ENCODE measurements around the gene KPNA6.
A peak's percentile ranks its signal among the peaks of the same experiment; 100 is the strongest.

The KPNA6 gene

DNA sequence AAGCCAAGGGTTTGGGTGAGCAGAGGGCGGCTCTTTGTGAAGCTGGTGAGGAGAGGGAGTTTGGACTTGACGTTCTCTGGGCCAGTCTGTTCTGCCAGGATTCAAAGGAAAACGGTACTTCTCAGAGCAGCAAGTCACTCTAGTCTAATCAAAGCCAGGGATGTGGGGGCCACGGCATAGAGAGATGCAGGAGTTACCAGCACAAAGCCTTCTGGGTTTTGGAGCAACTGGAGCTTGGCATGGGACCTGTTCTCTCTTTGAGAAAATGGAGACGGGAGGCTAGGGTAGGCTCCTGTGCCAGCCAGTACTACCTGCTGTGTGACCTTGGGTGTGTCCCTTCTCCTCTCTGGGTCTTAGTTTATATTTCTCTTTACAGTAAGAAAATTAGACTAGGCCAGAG lies 73.7 kb downstream of the KPNA6 start:
- H3K4me3 ChIP-seq (ENCODE audit: low read depth, low read length), result peak overlapping the region; percentile 12
- TF ChIP-seq, protein P1, sequence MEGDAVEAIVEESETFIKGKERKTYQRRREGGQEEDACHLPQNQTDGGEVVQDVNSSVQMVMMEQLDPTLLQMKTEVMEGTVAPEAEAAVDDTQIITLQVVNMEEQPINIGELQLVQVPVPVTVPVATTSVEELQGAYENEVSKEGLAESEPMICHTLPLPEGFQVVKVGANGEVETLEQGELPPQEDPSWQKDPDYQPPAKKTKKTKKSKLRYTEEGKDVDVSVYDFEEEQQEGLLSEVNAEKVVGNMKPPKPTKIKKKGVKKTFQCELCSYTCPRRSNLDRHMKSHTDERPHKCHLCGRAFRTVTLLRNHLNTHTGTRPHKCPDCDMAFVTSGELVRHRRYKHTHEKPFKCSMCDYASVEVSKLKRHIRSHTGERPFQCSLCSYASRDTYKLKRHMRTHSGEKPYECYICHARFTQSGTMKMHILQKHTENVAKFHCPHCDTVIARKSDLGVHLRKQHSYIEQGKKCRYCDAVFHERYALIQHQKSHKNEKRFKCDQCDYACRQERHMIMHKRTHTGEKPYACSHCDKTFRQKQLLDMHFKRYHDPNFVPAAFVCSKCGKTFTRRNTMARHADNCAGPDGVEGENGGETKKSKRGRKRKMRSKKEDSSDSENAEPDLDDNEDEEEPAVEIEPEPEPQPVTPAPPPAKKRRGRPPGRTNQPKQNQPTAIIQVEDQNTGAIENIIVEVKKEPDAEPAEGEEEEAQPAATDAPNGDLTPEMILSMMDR (IDR thresholded peaks at IDR 0.05; ENCODE audit: borderline replicate concordance, insufficient read depth, low read depth, low read length), result no peak

GRCh38 chr1:32182060-32182459 lies 74.2 kb downstream of the KPNA6 start:
- TF ChIP-seq, protein P1 (IDR thresholded peaks at IDR 0.05; ENCODE audit: borderline replicate concordance, insufficient read depth, low read depth, low read length), result no peak
- no peak overlapping the region for H3K4me3 ChIP-seq (ENCODE audit: low read depth, low read length)

- TF ChIP-seq, protein P1 (IDR thresholded peaks at IDR 0.05; ENCODE audit: borderline replicate concordance, insufficient read depth, low read depth, low read length), result no peak
- no peak overlapping the region for H3K4me3 ChIP-seq (ENCODE audit: low read depth, low read length)
Observed at GRCh38 chr1:32184650-32185049, 76.8 kb downstream of the KPNA6 start.

DNA sequence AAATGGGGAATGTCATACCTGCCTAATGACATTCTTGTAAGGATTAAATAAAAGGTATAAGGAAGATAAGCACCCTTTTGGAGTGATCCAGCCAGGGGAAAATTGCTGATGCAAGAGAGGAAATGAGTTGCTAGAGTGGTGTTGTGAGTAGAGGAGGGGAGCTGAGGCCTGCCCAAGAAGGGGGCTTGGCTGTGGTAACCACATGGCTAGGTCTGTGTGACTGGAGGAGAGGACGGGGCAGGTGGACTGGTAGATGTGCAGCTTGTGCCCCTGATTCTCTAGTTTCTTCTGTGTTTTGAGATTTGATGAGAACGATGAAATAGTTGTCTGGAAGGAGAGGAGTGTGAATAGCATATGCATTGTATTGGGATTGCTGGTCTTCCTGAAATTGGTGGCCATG lies 78.2 kb downstream of the KPNA6 start:
- H3K4me3 ChIP-seq (ENCODE audit: low read depth, low read length), result no peak overlapping the region
- TF ChIP-seq, protein P1 (IDR thresholded peaks at IDR 0.05; ENCODE audit: borderline replicate concordance, insufficient read depth, low read depth, low read length), result no peak

DNA sequence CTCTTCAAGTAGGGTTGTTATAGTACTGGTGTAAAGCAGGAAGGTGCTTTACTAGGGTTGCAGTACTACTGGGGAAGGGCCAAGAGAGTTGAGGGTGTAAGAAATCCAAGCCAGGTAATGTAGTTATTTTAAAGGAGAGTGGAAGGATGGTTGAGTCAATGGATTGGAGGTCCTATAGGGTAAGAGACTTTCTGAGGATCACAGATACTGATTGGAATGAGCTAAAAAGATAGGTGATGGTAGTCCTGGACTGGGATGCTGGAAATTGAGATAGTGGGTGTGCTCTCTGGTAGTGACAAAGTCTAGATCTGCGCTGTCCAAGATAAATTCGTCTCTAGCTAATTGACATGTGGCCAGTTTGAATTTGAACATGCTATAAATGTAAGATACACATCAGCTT lies 78.6 kb downstream of the KPNA6 start:
- no peak overlapping the region for H3K4me3 ChIP-seq (ENCODE audit: low read depth, low read length)
- TF ChIP-seq, protein P1 (IDR thresholded peaks at IDR 0.05; ENCODE audit: borderline replicate concordance, insufficient read depth, low read depth, low read length), result no peak

DNA sequence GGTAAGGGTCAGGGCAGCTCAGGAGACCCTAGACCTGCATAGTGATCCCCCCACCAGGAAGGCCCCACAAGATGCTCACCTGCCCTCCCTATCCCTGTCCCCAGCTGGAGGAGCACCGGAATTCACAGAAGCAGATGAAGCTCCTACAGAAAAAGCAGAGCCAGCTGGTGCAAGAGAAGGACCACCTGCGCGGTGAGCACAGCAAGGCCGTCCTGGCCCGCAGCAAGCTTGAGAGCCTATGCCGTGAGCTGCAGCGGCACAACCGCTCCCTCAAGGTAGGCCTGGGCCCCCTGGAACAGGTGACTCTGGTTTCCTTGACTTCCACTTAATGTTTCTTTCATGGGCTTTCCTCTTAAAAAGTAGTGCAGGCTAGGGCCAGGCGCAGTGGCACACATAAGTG lies 80.0 kb downstream of the KPNA6 start:
- TF ChIP-seq, protein P1 (IDR thresholded peaks at IDR 0.05; ENCODE audit: borderline replicate concordance, insufficient read depth, low read depth, low read length), result no peak

DNA sequence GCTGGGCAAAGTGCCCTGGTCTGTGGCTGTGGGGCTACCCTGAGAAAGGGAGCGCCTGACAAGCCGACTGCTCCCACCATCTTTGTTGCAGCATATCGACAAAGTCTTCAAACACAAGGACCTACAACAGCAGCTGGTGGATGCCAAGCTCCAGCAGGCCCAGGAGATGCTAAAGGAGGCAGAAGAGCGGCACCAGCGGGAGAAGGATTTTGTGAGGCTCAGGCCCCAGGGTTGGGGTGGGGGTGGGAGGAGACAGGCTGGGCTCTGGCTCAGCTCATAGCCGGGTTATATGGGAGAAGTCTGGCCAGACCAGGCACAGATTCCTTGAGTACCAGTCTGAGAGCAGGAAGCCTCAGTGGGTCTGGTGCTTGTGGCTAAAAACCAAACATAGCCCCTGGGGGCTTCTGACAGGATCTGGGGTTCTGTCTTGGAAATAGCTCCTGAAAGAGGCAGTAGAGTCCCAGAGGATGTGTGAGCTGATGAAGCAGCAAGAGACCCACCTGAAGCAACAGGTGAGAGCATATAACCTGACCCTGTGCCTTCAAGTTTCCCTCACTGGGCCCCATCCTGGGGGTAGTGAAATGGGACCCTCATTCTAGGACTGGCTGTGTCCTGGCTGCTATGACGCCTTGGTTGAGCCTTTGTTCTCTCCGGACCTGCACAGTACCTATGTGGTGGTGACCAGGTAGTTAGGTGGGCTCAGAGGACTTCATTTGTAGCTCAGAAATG lies 84.5 kb downstream of the KPNA6 start:
- TF ChIP-seq, protein P1 (IDR thresholded peaks at IDR 0.05; ENCODE audit: borderline replicate concordance, insufficient read depth, low read depth, low read length), result no peak
- H3K4me3 ChIP-seq (ENCODE audit: low read depth, low read length), result no peak overlapping the region

More for the DNA sequence above, 80.0 kb downstream of the KPNA6 start:
- H3K4me3 ChIP-seq (ENCODE audit: low read depth, low read length), result no peak overlapping the region
